Stimulated activated CD4-positive, alpha-beta T cell treated with anti-CD3 and anti-CD28 coated beads, Interleukin-12 subunit alpha, Interleukin-12 subunit beta, amount 100 ng/mL, for 4 hours (primary cell): ENCODE measurements around the gene COX19.
"Not testable (repeated sequence)": the region's sequence is repeated elsewhere in the genome, so short reads cannot be mapped to it uniquely, and the experiment has no call there.

Source experiments
- DNase-seq: peaks from one replicate; pipeline ENCODE4 v3.0.0-alpha.2; 2020

Gene COX19

DNA sequence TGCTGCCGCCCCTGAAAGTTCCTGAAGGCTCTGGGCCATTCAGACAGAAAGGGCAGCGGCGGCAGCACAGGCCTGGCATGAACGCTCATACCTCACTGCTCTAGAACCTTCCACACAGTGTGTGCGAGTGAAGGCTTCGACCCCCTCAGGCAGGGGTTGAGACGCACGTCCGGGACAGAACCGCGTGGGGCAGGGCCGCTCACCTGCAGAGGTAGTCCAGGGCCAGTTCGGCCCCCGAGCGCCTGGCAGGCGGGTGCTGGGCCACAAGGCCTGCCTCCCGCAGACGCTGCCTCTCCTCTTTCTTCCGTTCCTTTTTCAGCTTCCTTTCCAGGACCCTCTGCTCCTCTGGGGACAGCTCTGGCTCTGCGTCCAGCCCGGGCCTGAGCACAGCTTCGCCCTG is 34.4 kb upstream of the COX19 start:
- no peak for DNase-seq

DNA sequence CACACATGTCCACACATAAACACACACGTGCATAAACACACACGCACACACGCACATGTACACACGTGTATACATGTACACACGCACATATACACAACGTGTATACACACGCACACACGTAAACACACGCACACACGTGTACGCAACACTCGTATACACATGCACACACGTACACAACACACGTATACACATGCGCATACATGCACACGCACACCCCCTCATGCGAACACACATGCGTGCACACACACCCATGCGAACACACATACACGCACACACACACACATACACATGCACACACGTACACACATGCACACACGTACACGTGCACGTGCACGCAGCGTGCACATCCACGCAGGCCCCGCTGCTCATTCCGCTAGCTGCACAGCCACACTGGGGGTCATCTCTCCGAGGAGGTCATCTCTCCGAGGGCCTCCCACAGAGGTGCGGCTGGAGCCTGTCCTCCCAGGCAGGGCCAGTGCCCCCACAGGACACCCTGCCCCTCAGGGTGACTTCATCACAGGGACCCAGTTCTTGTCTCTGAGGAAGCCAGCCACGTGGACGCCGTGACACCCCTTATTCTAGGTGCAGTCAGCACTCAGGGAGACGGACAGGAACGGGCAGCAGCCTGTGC is 33.5 kb upstream of the COX19 start:
- DNase-seq, result no peak

DNA sequence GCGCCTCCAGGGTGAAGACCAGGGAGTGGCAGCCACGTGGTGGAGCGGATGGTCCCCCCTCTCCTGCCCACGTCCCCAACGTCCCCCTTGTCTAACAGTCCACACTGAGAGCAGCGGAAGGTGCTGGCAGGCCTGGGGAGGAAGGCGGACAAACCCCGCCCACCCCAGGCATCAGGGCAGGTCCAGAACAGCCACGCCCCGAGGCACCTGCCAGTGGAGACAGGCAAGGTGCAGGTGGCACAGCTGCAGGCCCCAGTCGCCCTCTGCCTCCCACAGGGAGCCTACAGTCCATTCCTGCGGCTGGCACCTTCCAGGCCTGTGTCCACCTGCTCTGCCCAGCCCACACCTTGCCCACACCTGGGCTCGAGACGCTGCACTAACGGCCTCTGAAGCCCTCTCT is 32.6 kb upstream of the COX19 start:
- DNase-seq, result no peak

DNA sequence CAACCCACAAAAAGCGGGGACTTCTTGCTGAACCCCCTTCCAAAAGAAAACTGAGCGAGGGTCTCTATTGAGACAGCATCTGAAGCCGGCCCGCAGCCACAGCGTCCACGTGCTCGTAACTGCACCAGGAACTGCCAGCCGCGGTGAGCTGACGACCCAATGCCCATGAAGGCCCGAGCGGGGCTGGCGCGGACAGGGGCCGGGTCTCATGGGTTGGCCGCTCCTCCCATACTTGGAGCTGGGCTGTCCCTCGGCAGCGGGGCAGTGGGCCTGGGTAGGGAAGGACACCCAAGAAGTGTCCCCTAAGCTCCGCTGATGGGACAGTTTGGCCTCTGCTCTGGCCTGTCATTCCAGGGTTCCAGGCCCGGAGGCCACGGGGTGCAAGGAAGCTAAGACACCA is 30.0 kb upstream of the COX19 start:
- no peak for DNase-seq

DNA sequence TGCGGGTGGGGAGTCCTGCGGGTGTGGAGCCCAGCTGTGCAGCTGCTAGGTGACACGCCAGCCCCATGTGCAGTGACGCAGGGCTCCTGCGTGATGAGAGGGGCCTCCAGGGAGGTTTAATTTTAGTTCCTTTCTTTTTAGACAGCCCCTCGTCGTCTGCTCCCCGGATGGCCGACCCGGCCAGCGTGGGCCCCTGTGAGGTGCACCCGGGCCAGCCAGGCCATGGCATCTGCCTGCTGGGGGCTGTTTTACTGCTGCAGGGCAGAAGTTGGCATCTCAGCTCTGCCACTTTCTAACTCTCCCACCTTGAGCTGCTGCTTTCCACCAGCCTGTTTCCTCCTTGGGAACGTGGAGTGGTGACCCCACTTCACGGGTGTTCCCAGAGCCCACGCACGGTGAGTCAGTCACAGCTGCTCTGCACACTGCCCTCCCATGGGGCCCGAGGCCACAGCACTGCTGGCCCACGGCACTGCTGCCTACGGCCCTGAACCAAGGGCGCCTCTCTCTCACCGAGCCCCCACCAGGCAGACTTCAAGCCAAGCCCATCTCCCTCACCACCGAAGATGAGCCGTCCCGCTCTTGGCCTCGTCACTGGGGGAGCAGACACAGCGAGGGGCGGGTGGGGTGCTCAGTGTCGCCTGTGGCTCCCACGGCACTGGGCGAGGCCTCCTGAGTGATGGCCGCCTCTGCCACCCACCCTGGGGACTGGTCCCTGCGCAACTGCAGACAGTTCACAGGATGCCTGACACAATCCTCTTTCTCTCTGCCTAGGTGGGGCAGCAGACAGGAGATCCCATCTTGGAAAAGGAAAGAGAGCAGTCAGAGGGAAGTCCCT is 28.9 kb upstream of the COX19 start:
- DNase-seq, result no peak

DNA sequence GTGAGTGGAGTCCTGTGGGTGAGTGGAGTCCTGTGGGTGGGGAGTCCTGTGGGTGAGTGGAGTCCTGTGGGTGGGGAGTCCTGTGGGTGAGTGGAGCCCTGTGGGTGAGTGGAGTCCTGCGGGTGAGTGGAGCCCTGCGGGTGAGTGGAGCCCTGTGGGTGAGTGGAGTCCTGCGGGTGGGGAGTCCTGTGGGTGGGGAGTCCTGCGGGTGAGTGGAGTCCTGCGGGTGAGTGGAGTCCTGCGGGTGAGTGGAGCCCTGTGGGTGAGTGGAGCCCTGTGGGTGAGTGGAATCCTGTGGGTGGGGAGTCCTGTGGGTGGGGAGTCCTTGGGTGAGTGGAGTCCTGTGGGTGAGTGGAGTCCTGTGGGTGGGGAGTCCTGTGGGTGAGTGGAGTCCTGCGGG is 27.1 kb upstream of the COX19 start:
- not testable (repeated sequence) for DNase-seq

DNA sequence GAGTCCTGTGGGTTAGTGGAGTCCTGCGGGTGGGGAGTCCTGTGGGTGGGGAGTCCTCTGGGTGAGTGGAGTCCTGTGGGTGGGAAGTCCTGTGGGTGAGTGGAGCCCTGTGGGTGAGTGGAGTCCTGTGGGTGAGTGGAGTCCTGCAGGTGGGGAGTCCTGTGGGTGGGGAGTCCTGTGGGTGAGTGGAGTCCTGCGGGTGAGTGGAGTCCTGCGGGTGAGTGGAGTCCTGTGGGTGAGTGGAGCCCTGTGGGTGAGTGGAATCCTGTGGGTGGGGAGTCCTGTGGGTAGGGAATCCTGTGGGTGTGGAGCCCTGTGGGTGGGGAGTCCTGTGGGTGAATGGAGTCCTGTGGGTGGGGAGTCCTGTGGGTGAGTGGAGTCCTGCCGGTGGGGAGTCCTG is 26.7 kb upstream of the COX19 start:
- not testable (repeated sequence) for DNase-seq

DNA sequence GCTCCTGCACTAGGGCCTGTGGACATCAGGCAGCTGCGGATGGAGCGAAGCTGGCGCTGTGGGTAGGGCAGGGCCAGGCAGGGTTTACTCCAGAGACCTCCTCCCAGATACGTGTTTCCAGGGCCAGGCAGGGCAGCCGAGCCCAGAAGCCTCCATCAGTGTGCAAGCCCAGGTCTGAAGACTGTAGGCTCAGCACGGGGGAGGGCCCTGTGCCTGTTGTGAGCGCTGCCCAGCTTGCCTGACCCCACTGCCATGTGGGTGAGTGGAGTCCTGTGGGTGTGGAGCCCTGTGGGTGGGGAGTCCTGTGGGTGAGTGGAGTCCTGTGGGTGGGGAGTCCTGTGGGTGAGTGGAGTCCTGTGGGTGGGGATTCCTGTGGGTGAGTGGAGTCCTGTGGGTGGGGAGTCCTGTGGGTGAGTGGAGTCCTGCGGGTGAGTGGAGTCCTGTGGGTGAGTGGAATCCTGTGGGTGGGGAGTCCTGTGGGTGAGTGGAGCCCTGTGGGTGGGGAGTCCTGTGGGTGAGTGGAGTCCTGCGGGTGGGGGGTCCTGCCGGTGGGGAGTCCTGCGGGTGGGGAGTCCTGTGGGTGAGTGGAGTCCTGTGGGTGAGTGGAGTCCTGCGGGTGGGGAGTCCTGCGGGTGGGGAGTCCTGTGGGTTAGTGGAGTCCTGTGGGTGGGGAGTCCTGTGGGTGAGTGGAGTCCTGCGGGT is 25.9 kb upstream of the COX19 start:
- not testable (repeated sequence) for DNase-seq

DNA sequence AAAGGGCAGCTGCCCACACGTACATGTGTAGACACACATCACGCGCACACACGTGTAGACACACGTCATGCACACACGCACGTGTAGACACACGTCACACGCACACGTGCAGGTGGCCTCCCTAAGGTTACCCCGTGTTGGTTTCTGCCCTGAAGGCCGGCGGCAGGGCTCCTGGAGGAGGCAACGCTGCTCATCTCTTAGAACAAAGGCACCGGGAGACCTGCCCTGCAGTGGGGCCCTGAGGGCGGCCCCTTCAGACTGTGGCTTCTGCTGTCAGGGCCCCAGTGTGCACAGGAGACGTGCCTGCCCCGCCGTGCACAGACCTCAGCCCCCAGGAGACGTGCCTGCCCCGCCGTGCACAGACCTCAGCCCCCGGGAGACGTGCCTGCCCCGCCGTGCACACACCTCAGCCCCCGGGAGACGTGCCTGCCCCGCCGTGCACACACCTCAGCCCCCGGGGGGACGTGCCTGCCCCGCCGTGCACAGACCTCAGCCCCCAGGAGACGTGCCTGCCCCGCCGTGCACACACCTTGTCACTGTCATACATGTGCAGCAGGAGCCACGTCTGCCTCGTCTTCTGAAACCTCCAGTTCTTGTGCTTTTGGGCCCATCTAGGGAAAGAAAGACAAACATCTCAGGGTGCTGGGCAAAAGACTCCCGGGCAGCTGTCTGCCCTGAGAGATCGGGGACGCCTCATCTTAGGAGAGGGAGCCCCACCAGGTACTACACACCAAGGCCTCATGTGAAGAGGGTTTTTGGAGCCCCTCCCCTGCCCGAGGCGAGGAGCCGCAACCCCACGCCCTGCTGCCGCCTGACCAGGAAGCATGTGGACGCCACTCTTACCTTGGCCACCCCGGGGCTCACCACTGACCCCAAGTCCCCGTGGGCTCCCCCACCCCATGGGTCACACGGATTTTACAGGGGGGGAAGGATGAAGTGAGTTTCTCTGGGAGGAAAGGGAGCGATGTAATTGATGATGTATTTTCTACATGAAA is 24.9 kb upstream of the COX19 start:
- no peak for DNase-seq

DNA sequence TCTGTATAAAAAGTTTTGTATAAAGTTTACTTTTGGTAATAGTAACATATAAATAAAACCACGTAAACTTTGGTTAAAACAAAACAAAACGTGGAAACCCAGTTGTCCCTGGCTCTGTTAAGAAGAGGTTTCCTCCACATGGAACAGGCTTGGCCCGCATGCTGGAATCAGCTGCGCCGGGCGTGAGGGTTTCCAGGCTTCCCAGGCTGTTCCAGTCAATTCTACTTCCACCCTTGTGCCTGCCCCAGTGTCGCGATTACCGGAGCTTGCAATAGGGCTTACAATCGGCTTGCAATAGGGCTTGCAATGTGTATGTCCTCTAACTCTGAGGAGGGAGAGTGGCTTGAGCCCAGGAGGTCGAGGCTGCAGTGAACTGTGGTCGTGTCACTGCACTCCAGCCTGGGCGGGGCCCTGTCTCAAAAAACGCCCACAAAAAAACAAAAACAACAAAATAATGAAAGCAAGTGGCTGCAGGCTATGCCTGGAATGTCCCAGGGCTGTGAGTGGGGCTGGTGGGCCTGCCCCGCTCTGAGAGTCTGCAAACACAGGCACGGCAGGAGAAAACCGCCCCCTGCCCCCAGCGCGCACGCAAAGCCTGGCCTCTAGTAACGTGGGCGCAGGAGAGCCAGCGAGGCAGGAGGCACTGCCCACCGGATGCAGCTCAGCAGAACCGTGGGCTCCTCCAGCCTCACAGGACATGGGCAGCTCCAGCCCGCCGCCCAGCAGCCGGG is 24.0 kb upstream of the COX19 start:
- no peak for DNase-seq

DNA sequence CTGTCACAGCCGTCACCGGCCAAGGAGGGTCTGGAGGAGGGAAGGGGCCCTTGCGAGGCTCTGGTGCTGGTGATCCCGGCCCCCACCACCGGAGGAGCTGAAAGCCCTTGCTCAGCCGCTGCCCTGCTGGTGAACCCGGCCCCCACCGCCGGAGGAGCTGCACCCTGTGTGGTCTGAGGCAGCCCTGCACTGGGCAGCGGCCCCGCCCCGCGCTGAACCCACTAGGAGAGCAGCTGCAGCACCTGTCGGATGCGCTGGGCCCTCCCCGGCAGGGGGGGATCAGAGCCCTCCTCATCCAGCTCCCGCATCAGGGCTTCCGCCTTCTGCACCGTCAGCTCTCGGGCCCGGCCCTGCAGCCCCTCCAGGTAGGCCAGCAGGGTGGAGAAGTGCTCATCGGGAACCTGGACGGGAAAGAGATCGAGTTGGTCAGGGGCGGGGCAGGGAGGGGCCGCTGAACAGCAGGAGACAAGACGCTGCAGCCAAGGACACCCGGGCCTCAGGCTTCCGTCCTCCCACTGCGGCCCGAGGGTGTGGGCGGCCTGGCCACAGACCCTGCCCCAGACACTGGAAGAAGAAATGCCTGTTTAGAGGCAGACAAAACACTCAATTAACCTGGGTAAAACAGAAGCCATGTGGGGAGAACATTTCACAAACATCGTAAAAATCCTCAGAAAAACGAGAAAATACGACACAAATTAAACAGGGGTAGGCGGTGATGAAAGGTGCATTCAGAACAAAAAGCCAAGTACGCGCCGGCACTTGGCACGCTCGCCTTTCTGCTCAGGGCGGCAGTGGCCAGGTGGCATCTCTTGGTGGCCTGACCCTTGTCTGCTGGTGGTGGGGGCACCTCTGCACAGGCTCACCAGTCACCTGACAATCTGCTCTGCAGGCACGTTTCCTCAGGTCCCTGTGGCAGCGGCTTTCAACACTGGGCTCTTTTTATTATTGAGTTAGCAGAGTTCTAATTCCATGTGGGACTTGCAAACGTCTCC is 22.4 kb upstream of the COX19 start:
- no peak for DNase-seq

DNA sequence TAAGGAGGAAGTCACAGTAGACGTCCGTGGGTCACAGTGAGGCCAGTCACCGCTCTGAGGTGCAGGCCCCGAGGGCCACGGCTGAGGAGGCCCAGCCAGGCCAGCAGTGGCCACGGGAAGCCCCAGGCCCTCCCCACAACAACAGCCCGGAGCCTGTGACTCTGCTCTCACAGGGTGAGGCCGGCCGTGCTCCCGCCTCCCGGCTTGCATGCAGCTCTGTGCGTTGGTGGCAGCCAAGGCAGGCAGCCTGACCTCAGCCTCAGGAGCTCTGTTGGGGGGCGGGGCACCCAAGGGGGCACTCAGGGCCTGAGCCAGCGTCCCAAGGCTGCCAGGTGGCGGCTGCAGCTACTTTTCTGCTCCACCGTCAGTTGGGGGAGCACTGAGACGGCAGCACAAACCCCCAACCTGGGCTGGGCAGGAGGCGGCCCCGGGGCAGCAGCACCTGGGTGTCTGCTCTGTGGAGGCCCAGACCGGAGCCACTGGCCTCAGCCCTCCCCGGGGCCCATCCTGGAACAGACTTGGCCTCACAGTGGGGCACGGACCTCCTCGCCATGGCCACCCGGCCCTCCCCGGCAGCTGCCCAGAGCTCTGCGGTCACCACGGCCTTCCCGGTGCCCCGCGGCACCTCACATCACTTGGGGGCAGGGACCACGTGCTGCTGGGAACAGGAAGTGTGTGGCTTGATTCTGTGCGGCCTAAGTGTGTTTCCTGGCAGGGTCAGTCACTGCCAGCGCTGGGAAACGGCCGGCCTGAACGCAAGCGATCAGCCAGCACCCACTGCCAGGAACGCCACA is 20.9 kb upstream of the COX19 start:
- DNase-seq, result no peak

DNA sequence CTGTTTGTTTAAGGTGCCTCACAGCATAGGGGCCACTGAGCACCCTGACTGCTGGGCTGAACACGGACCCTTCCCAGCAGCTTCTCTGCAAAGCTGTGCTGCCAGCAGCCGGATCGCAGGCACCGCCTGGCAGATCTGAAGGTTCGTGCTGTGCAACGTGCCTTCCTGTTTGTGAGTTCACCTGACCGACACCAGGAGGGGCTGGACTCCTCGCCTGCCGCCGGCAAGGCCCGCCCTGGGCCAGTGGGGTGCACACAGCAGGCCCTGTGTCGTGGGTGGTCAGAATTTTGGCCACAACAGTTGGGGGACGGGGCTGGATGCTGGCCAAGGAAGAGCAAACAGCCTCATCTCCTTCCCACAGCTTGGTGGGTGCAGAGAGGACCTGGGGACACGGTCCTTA is 20.2 kb upstream of the COX19 start:
- no peak for DNase-seq

DNA sequence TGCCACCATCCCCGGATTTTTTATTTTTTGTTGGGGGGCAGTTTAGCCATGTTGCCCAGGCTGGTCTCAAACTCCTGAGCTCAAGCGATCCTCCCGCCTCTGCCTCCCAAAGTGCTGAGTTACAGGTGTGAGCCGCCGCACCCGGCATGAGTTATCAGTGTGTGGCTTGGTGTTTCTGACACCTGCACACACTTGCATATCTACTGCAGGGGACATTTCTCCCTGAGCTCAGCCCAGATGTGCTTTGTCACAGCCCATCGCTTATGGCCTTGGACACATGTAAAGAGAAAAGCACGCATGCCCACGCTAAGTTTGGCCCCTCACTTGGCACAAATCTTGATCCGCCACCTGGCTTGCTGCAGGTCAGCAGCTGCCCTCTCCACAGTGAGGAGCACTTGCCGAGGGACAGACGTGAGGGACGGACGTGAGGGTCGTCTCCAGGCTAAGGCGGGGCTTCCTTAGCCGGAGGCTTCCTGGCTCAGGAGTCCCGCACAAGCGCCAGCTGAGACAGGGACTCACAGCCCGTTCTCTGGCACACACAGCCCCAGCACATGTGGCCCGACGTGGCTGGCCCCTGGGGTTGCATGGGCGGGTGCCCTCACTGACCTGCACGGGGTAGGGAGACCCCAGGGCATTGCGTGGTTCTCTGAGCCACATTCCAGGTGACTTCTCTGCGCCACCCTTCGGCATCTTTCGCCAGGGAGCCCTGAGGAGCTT is 19.4 kb upstream of the COX19 start:
- DNase-seq, result no peak

DNA sequence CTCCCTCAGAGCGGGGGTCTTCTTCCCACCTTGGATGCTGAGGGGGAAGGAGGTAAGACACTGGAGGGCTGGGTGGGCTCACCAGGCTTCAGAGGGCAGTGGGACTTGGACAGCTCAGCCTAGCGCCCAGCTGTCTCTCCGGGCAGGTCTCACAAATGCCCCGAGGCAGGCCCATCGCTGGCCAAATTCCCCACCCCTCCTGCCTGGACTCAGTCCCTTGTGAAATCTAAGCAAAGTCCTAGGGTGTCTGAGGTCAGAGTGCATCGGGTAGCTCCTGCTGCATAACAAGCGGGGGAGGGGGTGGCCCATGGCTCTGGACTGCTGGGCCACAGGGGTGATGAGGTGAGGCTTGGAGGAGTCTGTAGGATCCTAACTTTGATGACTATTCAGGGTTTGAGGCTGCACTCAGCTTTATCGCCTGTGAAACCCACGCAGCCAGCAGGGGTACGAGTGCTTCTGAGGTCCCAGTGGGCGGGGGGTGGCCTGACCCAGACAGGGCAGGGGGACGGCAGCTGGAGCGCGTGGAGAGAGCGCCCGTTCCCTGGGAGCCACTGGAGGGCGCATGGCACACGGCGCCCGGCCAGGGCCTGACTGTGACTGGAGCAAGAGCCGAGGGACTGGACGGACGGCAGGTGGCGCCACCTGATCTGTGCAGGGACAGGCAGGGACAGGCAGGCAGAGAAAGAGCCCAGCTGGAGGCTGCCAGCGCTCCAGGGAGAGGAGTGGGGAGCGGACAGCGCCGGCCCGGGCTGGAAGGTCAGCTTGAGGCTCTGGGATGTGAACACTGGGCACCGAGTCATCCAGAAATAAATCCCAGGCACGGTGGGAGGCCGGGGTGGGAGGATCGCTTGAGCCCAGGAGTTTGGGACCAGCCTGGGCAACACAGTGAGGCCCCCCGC is 17.6 kb upstream of the COX19 start:
- DNase-seq, result peak; percentile 97

DNA sequence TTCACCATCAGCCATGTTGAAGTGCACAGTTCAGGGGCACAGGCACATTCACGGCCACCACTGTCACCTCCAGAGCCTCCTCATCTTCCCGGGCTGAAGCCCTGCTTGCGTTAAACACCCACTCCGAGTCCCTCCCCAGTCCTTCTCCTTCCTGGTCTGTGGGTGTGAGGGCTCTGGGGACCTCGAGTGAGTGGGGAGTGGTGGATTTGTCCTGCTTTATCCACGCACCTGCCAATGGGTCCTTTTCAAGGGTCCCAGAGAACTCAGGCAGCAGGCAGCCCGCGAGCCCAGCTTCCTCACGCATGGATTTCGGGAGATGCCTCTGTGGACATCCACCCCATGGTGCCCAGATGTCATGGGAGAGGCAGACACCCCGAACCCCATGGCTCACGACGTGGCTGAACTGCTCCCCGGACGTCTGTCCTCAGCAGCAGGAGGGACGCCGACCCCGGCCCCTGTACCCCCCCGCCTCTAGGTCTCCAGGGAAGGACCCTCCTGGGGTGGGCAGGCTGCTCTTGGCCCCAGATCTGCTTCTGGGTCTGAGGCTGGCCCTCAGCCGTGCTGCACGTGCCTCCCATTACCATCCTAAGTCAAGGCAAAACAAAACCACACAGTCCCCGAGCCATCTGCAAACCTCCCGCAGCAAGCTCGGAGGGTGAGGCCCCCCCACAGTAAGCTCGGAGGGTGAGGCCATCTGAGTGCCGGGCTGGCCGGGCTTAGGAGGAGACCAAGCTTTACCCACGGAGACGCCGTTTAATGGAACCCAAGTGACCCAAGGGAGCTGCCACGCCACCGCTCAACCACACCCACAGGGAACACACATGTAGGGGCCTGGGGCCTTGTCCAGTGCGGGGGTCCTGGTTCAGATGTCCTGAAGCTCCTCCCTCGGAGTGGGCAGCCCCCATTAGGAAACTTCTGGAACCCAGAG is 16.6 kb upstream of the COX19 start:
- DNase-seq, result no peak
